Hematopoietic multipotent progenitor cell treated with erythropoietin and hydrocortisone succinate and interleukin-3 and kit ligand, for 17 days (in vitro differentiated cells): Measurements from ENCODE around the gene TMEM91.
"Not testable (repeated sequence)": the region's sequence is repeated elsewhere in the genome, so short reads cannot be mapped to it uniquely, and the experiment has no call there.

Experiments
- DNase-seq: peaks from one replicate; pipeline ENCODE4 v3.0.0-alpha.2; 2015; ENCODE audit warnings: low spot score

Gene TMEM91

GRCh38 chr19:41376241-41376997 is at the start of gene TMEM91:
Gene TMEM91, plus strand, starts transcription at chr19:41376533. Its CDS starts 1,777 bp downstream, at chr19:41378310.
- DNase-seq: no peak

DNA sequence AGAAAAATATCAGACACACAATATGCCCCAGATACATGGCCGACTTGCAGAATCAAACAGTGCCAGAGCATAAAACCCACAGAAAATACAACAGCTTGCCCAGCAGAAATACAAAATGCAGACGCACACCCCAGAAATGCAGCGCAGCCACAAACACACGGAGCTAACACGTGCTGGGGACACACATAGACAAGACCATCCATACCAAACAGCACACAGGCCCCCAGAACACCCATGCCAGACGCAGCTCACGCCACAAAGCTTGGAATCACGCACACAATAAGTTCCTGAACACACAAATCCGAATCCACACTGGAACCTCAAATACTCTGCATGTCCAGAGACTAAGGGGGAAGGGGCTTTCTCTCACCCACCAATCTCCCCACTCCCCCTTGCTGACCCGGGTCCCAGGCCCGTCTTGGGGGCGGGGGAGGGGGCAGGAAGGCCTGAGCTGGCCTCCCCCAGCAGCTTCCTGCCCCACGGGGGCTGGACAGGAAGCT is 49.2 kb upstream of the TMEM91 start:
- DNase-seq: no peak

GRCh38 chr19:41327576-41328156 is 48.7 kb upstream of the TMEM91 start:
- no peak for DNase-seq

DNA sequence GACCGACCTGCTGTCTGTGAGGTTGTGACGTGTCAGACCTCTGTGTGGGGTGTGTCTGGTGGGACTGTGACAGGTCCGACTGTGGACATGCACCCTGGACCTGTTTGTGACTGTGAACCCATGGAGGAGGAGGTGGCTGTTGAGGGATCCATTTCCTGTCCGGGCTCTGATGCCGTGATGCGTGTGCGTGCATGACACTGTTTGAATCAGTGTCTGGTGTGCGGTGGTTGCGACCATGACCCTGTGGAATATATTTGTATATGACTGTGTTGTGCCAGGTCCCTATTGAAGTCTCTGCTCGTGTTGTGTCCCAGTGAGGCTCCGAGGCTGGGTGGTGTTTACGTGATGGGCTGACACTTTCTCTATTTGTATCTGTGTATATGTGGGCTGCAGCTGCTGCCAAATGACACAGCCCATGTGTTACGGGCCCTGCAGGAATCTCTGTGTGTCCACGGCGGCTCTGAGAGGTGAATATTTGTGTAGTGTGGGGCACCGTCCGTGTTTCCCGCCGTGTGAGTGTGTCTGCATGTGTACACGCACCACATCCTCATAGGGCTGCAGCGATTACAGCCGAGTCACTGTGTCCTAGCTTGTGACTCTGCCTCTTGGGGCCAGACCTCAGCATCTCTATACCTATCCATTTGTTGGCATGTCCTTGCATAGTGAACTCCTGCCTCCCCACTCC is 48.0 kb upstream of the TMEM91 start:
- no peak for DNase-seq

DNA sequence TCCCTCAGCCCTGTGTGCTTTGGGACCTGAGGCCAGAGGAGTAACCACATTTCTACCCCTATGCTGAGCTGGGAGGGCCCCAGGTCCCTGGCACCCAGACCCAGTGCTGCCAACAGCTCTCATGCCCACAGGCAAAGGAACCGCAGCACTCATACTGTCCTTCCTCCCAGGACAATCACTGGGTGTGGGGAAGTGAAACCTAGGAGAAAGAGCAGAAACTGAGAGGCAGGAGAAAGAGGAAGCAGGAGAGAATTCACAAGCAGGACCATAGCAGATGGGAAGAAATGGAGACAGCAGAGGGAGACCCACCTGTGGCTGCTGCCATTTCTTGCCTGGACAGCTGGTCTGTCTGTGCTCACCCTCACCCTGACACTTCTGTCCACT is 47.5 kb upstream of the TMEM91 start:
- DNase-seq: no peak

- no peak for DNase-seq
These were observed 45.9 kb upstream of the TMEM91 start for GRCh38 chr19:41330481-41330880.

- DNase-seq: no peak
These were observed 45.2 kb upstream of the TMEM91 start for GRCh38 chr19:41330946-41331678.

GRCh38 chr19:41332000-41332399 is 44.3 kb upstream of the TMEM91 start:
- DNase-seq: no peak

DNA sequence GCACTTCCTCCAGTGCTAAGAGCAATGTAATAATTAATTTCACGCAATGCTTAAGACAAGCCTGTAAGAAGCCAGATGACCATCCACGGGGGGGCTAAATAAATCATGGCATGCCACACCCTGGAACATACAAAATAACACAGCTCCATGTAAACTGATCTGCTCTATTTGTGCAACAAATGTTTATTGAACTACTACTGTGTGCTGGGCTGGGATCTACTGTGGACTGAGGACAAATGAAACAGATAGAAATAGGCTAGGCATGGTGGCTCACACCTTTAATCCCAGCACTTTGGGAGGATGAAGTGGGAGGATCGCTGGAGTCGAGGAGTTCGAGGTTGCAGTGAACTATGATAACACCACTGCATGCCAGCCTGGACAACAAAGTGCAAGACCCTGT is 43.9 kb upstream of the TMEM91 start:
- no peak for DNase-seq

DNA sequence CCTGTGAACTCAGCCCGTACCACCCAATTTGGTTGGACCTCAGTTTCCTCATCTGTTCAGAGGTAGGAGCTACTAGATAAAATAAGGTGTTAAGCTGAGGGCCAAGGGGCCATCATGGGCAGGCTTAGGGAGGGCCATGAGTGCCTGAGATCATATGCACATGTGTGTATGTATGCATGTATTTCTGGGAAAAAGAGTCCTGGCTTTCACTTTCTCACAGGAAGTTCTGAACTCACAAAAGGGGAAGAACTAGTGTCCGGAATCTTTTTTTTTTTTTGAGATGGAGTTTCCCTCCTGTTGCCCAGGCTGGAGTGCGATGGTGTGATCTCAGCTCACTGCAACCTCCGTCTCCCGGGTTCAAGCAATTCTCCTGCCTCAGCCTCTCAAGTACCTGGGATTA is 41.5 kb upstream of the TMEM91 start:
- no peak for DNase-seq

DNA sequence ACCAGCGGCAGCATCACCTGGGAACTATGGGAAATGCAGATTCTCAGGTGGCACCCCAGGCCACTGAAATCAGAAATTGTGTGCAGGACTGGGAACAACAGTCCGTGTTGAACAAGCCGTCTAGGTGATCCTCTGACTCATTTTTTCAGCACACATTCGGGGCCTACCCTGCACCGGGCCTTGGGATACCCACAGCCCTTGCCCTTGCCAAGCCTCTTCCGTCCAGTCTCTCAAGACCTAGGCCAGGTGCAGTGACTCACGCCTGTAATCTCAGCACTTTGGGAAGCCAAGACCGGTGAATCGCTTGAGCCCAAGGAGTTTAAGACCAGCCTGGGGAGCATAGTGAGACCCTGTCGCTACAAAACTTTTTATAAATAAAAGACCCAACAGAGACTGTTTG is 40.9 kb upstream of the TMEM91 start:
- no peak for DNase-seq

DNA sequence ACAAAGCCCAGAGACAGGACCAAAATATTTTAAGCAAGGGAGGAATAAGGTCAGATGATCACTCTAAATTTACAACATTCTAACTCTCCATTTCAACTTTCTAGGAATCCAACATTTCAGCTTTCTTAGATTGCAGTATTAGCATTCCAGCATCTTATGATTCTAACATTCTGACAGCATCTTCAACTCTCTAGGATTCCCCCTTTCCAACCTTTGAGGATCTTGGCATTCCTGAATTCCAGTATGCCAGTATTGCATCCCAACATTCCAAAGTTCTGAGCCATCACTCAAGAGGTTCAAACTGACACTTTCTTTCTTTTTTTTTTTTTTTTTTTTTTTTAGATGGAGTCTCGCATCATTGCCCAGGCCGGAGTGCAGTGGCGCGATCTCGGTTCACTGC is 36.4 kb upstream of the TMEM91 start:
- no peak for DNase-seq

- no peak for DNase-seq
These were observed 34.5 kb upstream of the TMEM91 start for GRCh38 chr19:41341669-41342490.

GRCh38 chr19:41344162-41344561 is 32.2 kb upstream of the TMEM91 start:
- no peak for DNase-seq

DNA sequence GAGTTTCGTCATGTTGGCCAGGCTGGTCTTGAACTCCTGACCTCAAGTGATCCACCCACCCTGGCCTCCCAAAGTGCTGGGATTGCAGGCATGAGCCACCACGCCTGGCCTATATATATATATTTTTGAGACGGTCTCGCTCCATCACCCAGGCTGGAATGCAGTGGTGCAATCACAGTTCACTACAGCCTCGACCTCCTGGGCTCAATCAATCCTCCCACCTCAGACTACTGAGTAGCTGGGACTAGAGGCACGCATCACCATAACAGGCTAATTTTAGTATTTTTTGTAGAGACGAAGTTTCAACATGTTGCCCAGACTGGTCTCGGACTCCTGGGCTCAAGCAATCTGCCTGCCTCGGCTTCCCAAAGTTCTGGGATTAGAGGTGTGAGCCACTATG is 29.4 kb upstream of the TMEM91 start:
- DNase-seq: not testable (repeated sequence)

DNA sequence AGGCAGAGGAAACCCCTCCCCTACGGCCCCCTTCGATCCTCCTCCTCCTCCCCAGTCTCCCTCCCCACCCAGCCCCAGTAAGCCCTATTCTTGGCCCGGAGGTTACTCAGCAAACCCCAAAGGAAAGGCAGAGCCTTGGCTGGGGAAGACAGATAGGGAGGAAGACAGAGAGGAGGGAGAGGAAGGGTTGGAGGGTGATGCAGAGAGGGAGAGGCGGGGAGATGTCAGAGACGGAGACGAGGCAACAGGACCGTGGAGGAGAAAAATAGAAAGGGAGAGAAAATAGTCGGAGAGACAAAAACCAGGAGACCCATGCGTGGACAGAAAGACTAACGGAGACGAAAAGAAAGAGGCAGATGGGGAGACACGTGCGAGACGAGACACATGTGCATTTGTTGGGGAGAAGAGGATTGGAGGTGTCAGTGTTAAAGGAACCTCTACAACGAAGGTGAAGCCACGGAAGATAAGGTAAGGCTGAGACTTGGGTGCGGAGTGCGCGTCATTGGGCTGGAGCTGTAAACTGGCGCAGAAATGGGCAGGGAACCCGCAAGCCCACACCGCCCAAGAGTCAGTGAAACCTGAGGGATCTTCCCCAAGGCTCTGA is 25.5 kb upstream of the TMEM91 start:
- DNase-seq: peak; percentile 21

- DNase-seq: peak; percentile 70
These were observed 24.7 kb upstream of the TMEM91 start for GRCh38 chr19:41351339-41352245.

- DNase-seq: no peak
These were observed 24.1 kb upstream of the TMEM91 start for GRCh38 chr19:41352279-41352608.

DNA sequence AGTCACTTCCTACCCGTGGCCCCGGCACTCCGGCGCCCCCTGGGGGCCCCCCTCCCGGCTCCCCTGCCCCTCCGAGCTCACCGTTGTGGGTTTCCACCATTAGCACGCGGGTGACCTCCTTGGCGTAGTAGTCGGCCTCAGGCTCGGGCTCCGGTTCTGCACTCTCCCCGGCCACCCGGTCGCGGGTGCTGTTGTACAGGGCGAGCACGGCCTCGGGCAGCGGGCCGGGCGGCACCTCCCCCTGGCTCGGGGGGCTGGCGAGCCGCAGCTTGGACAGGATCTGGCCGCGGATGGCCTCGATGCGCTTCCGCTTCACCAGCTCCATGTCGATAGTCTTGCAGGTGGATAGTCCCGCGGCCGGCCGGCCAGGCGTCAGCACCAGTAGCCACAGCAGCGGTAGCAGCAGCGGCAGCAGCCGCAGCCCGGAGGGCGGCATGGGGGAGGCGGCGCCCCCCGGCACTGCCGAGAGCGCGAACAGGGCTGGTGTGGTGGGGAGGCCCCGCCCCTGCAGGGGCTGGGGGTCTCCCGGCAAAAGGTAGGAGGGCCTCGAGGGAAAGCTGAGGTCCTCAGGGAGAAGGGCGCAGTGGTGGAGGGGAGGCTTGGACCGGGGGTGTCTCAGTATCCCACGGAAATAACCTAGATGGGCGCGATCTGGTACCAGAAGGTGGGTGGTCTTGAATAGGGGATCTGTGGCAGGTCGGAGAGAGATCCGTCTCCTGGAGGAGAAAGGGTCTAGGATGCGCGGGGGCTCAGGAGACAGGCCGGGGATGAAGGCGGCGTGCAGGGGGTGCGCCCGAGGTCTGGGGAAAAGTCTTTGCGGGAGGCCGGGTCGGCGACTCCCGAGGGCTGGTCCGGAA is 23.5 kb upstream of the TMEM91 start:
- DNase-seq: peak; percentile 61
